Endothelial cell of umbilical vein (primary cell): Measurements from ENCODE around the gene DNAH1. TPM values are rescaled to one million over a fixed set of nuclear protein-coding genes. Genes with fewer than 3 reads are reported as not detected.

Experiments used
- BruUV-seq: library from RNA; stranded (reverse); fragments of 400-500 nt; replicated peaks from 2 replicates; lab custom pipeline; 2021; lab: Mats Ljungman, UMichigan
- CTCF ChIA-PET: fragments of 300-600, 350-600 bp; sonication (Branson Sonifier 250); formaldehyde crosslinking; loops from one replicate; lab custom pipeline; 2021; ENCODE audit warnings: antibody characterized with exemption, inconsistent platforms; lab: Charles Lee
- POLR2A ChIA-PET: fragments of 300-600, 350-600 bp; sonication (Branson Sonifier 250); formaldehyde crosslinking; loops from one replicate; lab custom pipeline; 2021; ENCODE audit warnings: antibody characterized with exemption, inconsistent platforms; lab: Charles Lee
- DNase-seq: peaks from one replicate; pipeline ENCODE4 v3.0.0-alpha.2; 2011; ENCODE audit warnings: low read depth, low spot score
- FAIRE-seq: peaks from 2 replicates; lab custom pipeline; 2011; peaks lifted over from hg19 to GRCh38; lab: Jason Lieb, UNC
- H2AFZ ChIP-seq: 2 replicates; pipeline ENCODE4 v1.6.0; 2012; ENCODE audit warnings: low read depth, low read length, control low read depth, inconsistent platforms
- H3K27ac ChIP-seq: 2 replicates; pipeline ENCODE4 v1.5.1; 2011; ENCODE audit warnings: low read depth, mild to moderate bottlenecking, control low read depth, low read length, moderate library complexity; ENCODE audit not compliant: insufficient read depth
- H3K27me3 ChIP-seq, 2 experiments: 2 replicates each; pipeline versions ENCODE4 v1.6.0 to v1.6.1; 2011; ENCODE audit warnings: low read length in 2 of 2, mixed read lengths in 1 of 2; ENCODE audit not compliant: control insufficient read depth in 2 of 2, insufficient read depth in 2 of 2
- H3K36me3 ChIP-seq, 2 experiments: 2 replicates in 1 of 2; 3 replicates in 1 of 2; pipeline ENCODE4 v1.5.1; 2011; ENCODE audit warnings: low read length in 2 of 2, mild to moderate bottlenecking in 1 of 2, moderate library complexity in 1 of 2; ENCODE audit not compliant: control insufficient read depth in 2 of 2, insufficient read depth in 2 of 2; ENCODE audit errors: extremely low read depth in 1 of 2
- H3K4me1 ChIP-seq: 3 replicates; pipeline ENCODE4 v1.5.1; 2011; ENCODE audit warnings: mild to moderate bottlenecking, low read length; ENCODE audit not compliant: control insufficient read depth, insufficient read depth; ENCODE audit errors: extremely low read depth
- H3K4me2 ChIP-seq: 2 replicates; pipeline ENCODE4 v1.6.1; 2011; ENCODE audit warnings: low read length, control low read depth, mixed read lengths; ENCODE audit not compliant: insufficient read depth
- H3K4me3 ChIP-seq, 3 experiments: fragments of 200-600 bp in 1 of 3; sonication (generic), shearing (Covaris generic) in 1 of 3; replicated peaks in 1 of 3; 2 replicates each; pipeline ENCODE4 v1.5.1; 2011 to 2016; ENCODE audit warnings: control low read depth in 3 of 3, low read length in 3 of 3, mild to moderate bottlenecking in 2 of 3, inconsistent platforms in 1 of 3, low read depth in 1 of 3, moderate library complexity in 1 of 3; ENCODE audit not compliant: insufficient read depth in 1 of 3
- H3K79me2 ChIP-seq: 2 replicates; pipeline ENCODE4 v1.6.0; 2012; ENCODE audit warnings: low read length, inconsistent platforms; ENCODE audit not compliant: control insufficient read depth, insufficient read depth
- H3K9ac ChIP-seq: replicated peaks from 2 replicates; pipeline ENCODE3; 2011; ENCODE audit warnings: low read length, control low read depth; ENCODE audit not compliant: insufficient read depth; ENCODE audit errors: extremely low read depth
- H3K9me1 ChIP-seq: replicated peaks from 3 replicates; pipeline ENCODE4 v1.6.0; 2011; ENCODE audit warnings: mild to moderate bottlenecking, low read length; ENCODE audit not compliant: control insufficient read depth, insufficient read depth; ENCODE audit errors: extremely low read depth
- H3K9me3 ChIP-seq: replicated peaks from 2 replicates; pipeline ENCODE4 v1.5.1; 2012; ENCODE audit warnings: low read length, inconsistent platforms; ENCODE audit not compliant: control insufficient read depth, insufficient read depth
- H4K20me1 ChIP-seq: replicated peaks from 2 replicates; pipeline ENCODE3; 2011; ENCODE audit warnings: mild to moderate bottlenecking, low read length; ENCODE audit not compliant: control insufficient read depth, insufficient read depth; ENCODE audit errors: extremely low read depth
- CTCF ChIP-seq, 2 donors: IDR thresholded peaks; 1 replicate in 1 of 2; 2 replicates in 1 of 2; pipeline ENCODE4 v1.5.1; 2011; ENCODE audit warnings: low read length in 2 of 2, mild to moderate bottlenecking in 2 of 2, moderate library complexity in 2 of 2, control low read depth in 1 of 2, inconsistent platforms in 1 of 2, low read depth in 1 of 2; ENCODE audit not compliant: insufficient read depth in 1 of 2; ENCODE audit errors: extremely low read depth in 1 of 2
- EZH2 ChIP-seq: IDR thresholded peaks from 2 replicates; pipeline ENCODE4 v1.6.1; 2012; ENCODE audit warnings: borderline replicate concordance, low read depth, mild to moderate bottlenecking, moderate library complexity, low read length, inconsistent platforms; ENCODE audit not compliant: severe bottlenecking
- FOS ChIP-seq: IDR thresholded peaks from 2 replicates; pipeline ENCODE4 v1.6.1; 2011; ENCODE audit warnings: mild to moderate bottlenecking, low read length, moderate library complexity, borderline replicate concordance; ENCODE audit not compliant: insufficient read depth
- GATA2 ChIP-seq: IDR thresholded peaks from 2 replicates; pipeline ENCODE4 v1.7.0; 2011; ENCODE audit warnings: low read depth, mild to moderate bottlenecking, moderate library complexity, mixed read lengths, low read length; ENCODE audit not compliant: insufficient read length, insufficient read depth
- JUN ChIP-seq: IDR thresholded peaks from 2 replicates; pipeline ENCODE4 v1.6.1; 2011; ENCODE audit warnings: borderline replicate concordance, low read depth; ENCODE audit not compliant: insufficient read length, insufficient read depth
- MAX ChIP-seq: IDR thresholded peaks from 2 replicates; pipeline ENCODE4 v1.6.1; 2011; ENCODE audit not compliant: insufficient read depth, insufficient read length
- MYC ChIP-seq: IDR thresholded peaks from one replicate; pipeline ENCODE4 v1.6.1; 2011; ENCODE audit warnings: mild to moderate bottlenecking, low read depth, low read length
- POLR2A ChIP-seq: IDR thresholded peaks from 2 replicates; pipeline ENCODE4 v1.6.1; 2012; ENCODE audit warnings: low read depth, mild to moderate bottlenecking, control low read depth, low read length
- POLR2AphosphoS5 ChIP-seq: IDR thresholded peaks from 2 replicates; pipeline ENCODE4 v1.6.1; 2012; ENCODE audit warnings: low read depth, mild to moderate bottlenecking, control low read depth, low read length, moderate library complexity; ENCODE audit not compliant: insufficient read depth
- dilution Hi-C: fragments of 300-500 bp; cut with MboI; formaldehyde crosslinking; loops from one replicate; pipeline ENCODE4 v1.15.0; 2019; ENCODE audit warnings: low sequenced_read_pairs; ENCODE audit not compliant: extremely low pct_ligation_motif_present
- intact Hi-C: fragments of 100-400 bp; cut with micrococcal nuclease; formaldehyde crosslinking; loops from one replicate; pipeline ENCODE4 v1.10.0; 2022
- polyA plus RNA-seq, 4 experiments: library from polyadenylated mRNA; depleted of rRNA in 3 of 4; stranded (reverse) in 3 of 4; unstranded in 1 of 4; fragments of >200 nt; gene quantifications; 2 replicates each; pipeline versions ENCODE4 v1.2.1 to v1.2.3, GENCODE V29; 2011 to 2012; ENCODE audit warnings: missing spikeins in 1 of 4
- total RNA-seq: library from RNA; stranded (reverse); gene quantifications from 2 replicates; pipeline ENCODE4 v1.2.3, GENCODE V29; 2021

DNAH1 gene
- total and polyA plus RNA-seq, 2 donors (not counting 3 experiments of a cell fraction or from before 2014, with no cell fraction given) = 5.8 to 6.0 TPM

DNA sequence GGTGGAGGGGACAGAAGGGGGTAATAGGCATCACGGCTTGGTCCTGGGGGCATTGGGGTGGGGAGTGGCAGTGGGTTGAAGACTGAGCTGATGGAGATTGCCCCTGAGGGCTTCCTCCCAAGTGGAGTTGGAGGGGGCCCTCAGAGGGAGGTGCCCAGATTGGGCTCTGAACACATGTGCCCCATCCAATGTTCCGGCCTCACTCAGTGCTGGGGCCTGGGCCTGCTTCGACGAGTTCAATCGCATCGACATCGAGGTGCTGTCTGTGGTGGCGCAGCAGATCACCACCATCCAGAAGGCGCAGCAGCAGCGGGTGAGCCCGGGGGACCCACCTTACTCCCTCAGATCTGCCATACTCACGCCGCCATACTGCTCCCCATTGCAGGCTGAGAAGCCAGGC lies 45.3 kb downstream of the DNAH1 start:
- H3K79me2 ChIP-seq = no peaks in the 10 kb centered on the region
- DNase-seq = no peak
- H3K9ac ChIP-seq = no peak overlapping the region
- H3K27me3 ChIP-seq = no peaks in the 10 kb centered on the region
- intact Hi-C loops (no loop called here), dilution Hi-C loops (no loop called here)
- CTCF ChIA-PET = interaction anchor here (1.7 kb wide), 1 partner anchor 22 kb away, joined by 7 read pairs; no protein-coding TSS in a partner anchor
- no peak overlapping the region for H3K4me3 ChIP-seq
- H3K9me3 ChIP-seq = no peaks in the 10 kb centered on the region
- BruUV-seq = no TSS peak
- H3K4me1 ChIP-seq = no peaks in the 10 kb centered on the region
- FAIRE-seq = no peak
- no peak overlapping the region for H3K4me2 ChIP-seq
- H3K36me3 ChIP-seq = no peaks in the 10 kb centered on the region
- no peak overlapping the region for H2AFZ ChIP-seq
- no peaks in the 10 kb centered on the region for H4K20me1 ChIP-seq
- POLR2A ChIA-PET = no interaction called here
- H3K9me1 ChIP-seq = no peaks in the 10 kb centered on the region
- TF ChIP-seq POLR2AphosphoS5 (no peak), CTCF (IDR thresholded peaks at IDR 0.05; ENCODE audit: extremely low read depth in 1 of 2, insufficient read depth in 1 of 2, low read depth in 1 of 2, low read length in 2 of 2) (no peak), MYC (no peak), MAX (no peak), JUN (no peak), GATA2 (no peak), POLR2A (no peak), EZH2 (no peak), FOS (no peak)
- no peak overlapping the region for H3K27ac ChIP-seq
